ENCODE data around the gene NCOA7. TPM values are rescaled to one million over a fixed set of nuclear protein-coding genes. Genes with fewer than 3 reads are reported as not detected.
"Not testable (repeated sequence)": the region's sequence is repeated elsewhere in the genome, so short reads cannot be mapped to it uniquely, and the experiment has no call there.

Gene NCOA7
- total and polyA plus RNA-seq, 2 of the 8 experiments (the other 6 are each of a cell fraction or from before 2014, with no cell fraction given): 2.6 to 10.7 TPM

- no peak for TF ChIP-seq SAP30 (IDR thresholded peaks at IDR 0.05; ENCODE audit: insufficient read depth, insufficient replicate concordance, low read length)
- no peak for TF ChIP-seq SIRT6 (IDR thresholded peaks at IDR 0.05; ENCODE audit: low read length)
Observed at GRCh38 chr6:125773387-125774341, 17.1 kb upstream of the NCOA7 start (continued).

DNA sequence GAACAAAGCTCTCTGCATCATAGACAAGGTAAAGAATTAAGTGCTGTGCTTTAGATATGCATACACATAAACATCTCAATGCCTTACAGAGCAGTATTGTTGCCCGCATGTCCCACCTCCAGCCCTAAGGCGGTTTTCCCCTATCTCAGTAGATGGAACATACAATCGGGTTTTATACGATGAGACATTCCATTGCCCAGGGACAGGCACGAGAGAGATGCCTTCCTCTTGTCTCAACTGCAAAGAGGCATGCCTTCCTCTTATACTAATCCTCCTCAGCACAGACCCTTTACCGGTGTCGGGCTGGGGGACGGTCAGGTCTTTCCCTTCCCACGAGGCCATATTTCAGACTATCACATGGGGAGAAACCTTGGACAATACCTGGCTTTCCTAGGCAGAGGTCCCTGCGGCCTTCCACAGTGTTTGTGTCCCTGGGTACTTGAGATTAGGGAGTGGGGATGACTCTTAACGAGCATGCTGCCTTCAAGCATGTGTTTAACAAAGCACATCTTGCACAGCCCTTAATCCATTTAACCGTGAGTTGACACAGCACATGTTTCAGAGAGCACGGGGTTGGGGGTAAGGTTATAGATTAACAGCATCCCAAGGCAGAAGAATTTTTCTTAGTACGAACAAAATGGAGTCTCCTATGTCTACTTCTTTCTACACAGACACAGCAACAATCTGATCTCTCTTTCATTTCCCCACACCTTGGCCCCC is 14.5 kb upstream of the NCOA7 start:
- H2AK5ac ChIP-seq (ENCODE audit: low read depth, low read length); H3K4me3 ChIP-seq (ENCODE audit: extremely low read depth in 1 of 4, insufficient read depth in 2 of 4, low read depth in 3 of 4, low read length in 4 of 4); H4K20me1 ChIP-seq (replicated peaks in 1 of 2; ENCODE audit: control insufficient read depth in 1 of 2, insufficient read depth in 2 of 2, low read length in 2 of 2); H4K5ac ChIP-seq (ENCODE audit: insufficient read length, low read depth, low read length); H2BK120ac ChIP-seq (replicated peaks; ENCODE audit: low read depth, low read length); H3K23ac ChIP-seq (ENCODE audit: insufficient read length); H2BK15ac ChIP-seq (ENCODE audit: low read length); H2BK12ac ChIP-seq (ENCODE audit: low read depth, low read length); FAIRE-seq; H3K27me3 ChIP-seq (replicated peaks in 1 of 4; ENCODE audit: control insufficient read depth in 3 of 4, extremely low read depth in 1 of 4, insufficient read depth in 3 of 4, low read length in 3 of 4); H3K23me2 ChIP-seq (ENCODE audit: low read depth, low read length); H3K36me3 ChIP-seq (ENCODE audit: control insufficient read depth in 2 of 4, insufficient read depth in 4 of 4, low read length in 3 of 4); H3K4ac ChIP-seq (replicated peaks; ENCODE audit: insufficient read length, low read depth, low read length); H3K4me2 ChIP-seq (ENCODE audit: insufficient read depth in 1 of 2, low read depth in 2 of 2, low read length in 2 of 2); H3K79me2 ChIP-seq (ENCODE audit: control insufficient read depth in 1 of 2, insufficient read depth in 2 of 2, low read length in 2 of 2); H2BK20ac ChIP-seq (ENCODE audit: low read length); H3K18ac ChIP-seq (ENCODE audit: extremely low read depth, low read length); H2BK5ac ChIP-seq (ENCODE audit: low read depth, low read length); H3K56ac ChIP-seq (replicated peaks; ENCODE audit: insufficient read length, low read depth, low read length); DNase-seq (ENCODE audit: low read depth in 1 of 2, low spot score in 2 of 2); POLR2A ChIA-PET (ENCODE audit: partially characterized antibody); H2AFZ ChIP-seq (ENCODE audit: low read length); H3K9ac ChIP-seq (replicated peaks in 1 of 4; ENCODE audit: extremely low read depth in 1 of 4, low read depth in 3 of 4, low read length in 3 of 4); H3K4me1 ChIP-seq (replicated peaks in 1 of 4; ENCODE audit: control insufficient read depth in 3 of 4, insufficient read depth in 4 of 4, low read length in 3 of 4); H4K91ac ChIP-seq (replicated peaks; ENCODE audit: insufficient read length, low read length); H4K8ac ChIP-seq (ENCODE audit: extremely low read depth, insufficient read depth, low read length); H3K9me3 ChIP-seq (ENCODE audit: insufficient read depth in 2 of 2, low read depth in 1 of 2, low read length in 1 of 2); H3K14ac ChIP-seq (ENCODE audit: insufficient read length); H3K27ac ChIP-seq (ENCODE audit: low read depth, low read length); H3K79me1 ChIP-seq (ENCODE audit: low read depth, low read length): not testable (repeated sequence)
- CTCF ChIA-PET (ENCODE audit: partially characterized antibody): interaction anchor here (0.9 kb wide), 1 partner anchor 463 kb away, joined by 3 read pairs; no protein-coding TSS in a partner anchor
- WGBS, 2 experiments (ENCODE audit: extremely low coverage in 1 of 2, insufficient coverage in 1 of 2, insufficient read length in 1 of 2, insufficient replicate concordance in 2 of 2, low coverage in 1 of 2, low lambda C conversion rate in 2 of 2, missing lambda C conversion rate in 1 of 2): 78% methylated on average over 14 of the region's 14 CpGs; no CpG with 5 or more reads in 1 of the 2 experiments
